GM23338 (cell line): Measurements from ENCODE around the gene PSG2. TPM values are rescaled to one million over a fixed set of nuclear protein-coding genes. Genes with fewer than 3 reads are reported as not detected.
"Not testable (repeated sequence)": the region's sequence is repeated elsewhere in the genome, so short reads cannot be mapped to it uniquely, and the experiment has no call there.

ENCODE experiments used
- ATAC-seq: fragments of 200-7000 bp; cut with Tn5 transposase; 3 replicates; pipeline ENCODE4 v1.9.1; 2020
- DNase-seq: peaks from one replicate; pipeline ENCODE4 v3.0.0-alpha.2; 2015; ENCODE audit warnings: low spot score
- H2AFZ ChIP-seq: fragments of 200-600 bp; sonication (generic); 2 replicates; pipeline ENCODE4 v1.8.0; 2016; ENCODE audit warnings: antibody characterized with exemption, mild to moderate bottlenecking, moderate library complexity
- H3F3A ChIP-seq: fragments of 200-600 bp; sonication (generic); replicated peaks from 2 replicates; pipeline ENCODE4 v1.8.0; 2017; ENCODE audit warnings: antibody characterized with exemption, mixed run types, low read depth
- H3K27ac ChIP-seq: fragments of 200-600 bp; sonication (generic); 2 replicates; pipeline ENCODE4 v1.6.1; 2016; ENCODE audit warnings: low read depth
- H3K27me3 ChIP-seq: fragments of 200-600 bp; sonication (generic); 2 replicates; pipeline ENCODE4 v1.8.0; 2016; ENCODE audit warnings: mild to moderate bottlenecking, mixed run types, moderate library complexity; ENCODE audit not compliant: insufficient read depth
- H3K36me3 ChIP-seq: fragments of 200-600 bp; sonication (generic); 2 replicates; pipeline ENCODE4 v1.8.0; 2016; ENCODE audit warnings: mild to moderate bottlenecking; ENCODE audit not compliant: insufficient read depth
- H3K4me1 ChIP-seq: fragments of 200-600 bp; sonication (generic); 2 replicates; pipeline ENCODE4 v1.8.0; 2016; ENCODE audit warnings: mild to moderate bottlenecking, moderate library complexity; ENCODE audit not compliant: insufficient read depth
- H3K4me2 ChIP-seq: fragments of 200-600 bp; sonication (generic); 2 replicates; pipeline ENCODE4 v1.7.1; 2017; ENCODE audit warnings: mixed run types
- H3K4me3 ChIP-seq: fragments of 200-600 bp; sonication (generic); 2 replicates; pipeline ENCODE4 v1.6.1; 2016; ENCODE audit warnings: mixed run types
- H3K79me2 ChIP-seq: fragments of 200-600 bp; sonication (generic); replicated peaks from 2 replicates; pipeline ENCODE4 v1.8.0; 2017; ENCODE audit warnings: mild to moderate bottlenecking; ENCODE audit not compliant: insufficient read depth
- H3K9me2 ChIP-seq: fragments of 200-600 bp; sonication (generic); 2 replicates; pipeline ENCODE4 v1.8.0; 2017; ENCODE audit not compliant: insufficient read depth
- H4K20me1 ChIP-seq: fragments of 200-600 bp; sonication (generic); replicated peaks from 2 replicates; pipeline ENCODE4 v1.8.0; 2017; ENCODE audit warnings: mild to moderate bottlenecking; ENCODE audit not compliant: insufficient read depth
- H3K27ac Mint-ChIP-seq: 2 replicates; pipeline ENCODE4 v1.8.0; 2020; ENCODE audit warnings: inconsistent platforms, mild to moderate bottlenecking, moderate library complexity, mixed read lengths
- H3K27me3 Mint-ChIP-seq: 3 replicates; pipeline ENCODE4 v1.8.0; 2022; ENCODE audit warnings: low read depth, mild to moderate bottlenecking, moderate library complexity, mixed read lengths, inconsistent platforms; ENCODE audit not compliant: insufficient read depth, poor library complexity
- H3K36me3 Mint-ChIP-seq: 3 replicates; pipeline ENCODE4 v1.8.0; 2021; ENCODE audit warnings: low read depth, mild to moderate bottlenecking, inconsistent platforms, moderate library complexity, mixed read lengths
- H3K4me1 Mint-ChIP-seq: 3 replicates; pipeline ENCODE4 v1.8.0; 2020; ENCODE audit warnings: mild to moderate bottlenecking, inconsistent platforms, mixed read lengths
- H3K4me3 Mint-ChIP-seq: 3 replicates; pipeline ENCODE4 v1.8.0; 2021; ENCODE audit warnings: moderate library complexity, mild to moderate bottlenecking, inconsistent platforms, mixed read lengths
- H3K9me3 Mint-ChIP-seq: 3 replicates; pipeline ENCODE4 v1.8.0; 2020; ENCODE audit warnings: moderate library complexity, mild to moderate bottlenecking, inconsistent platforms, mixed read lengths
- CTCF ChIP-seq, 2 experiments: fragments of 200-600 bp in 1 of 2; sonication (generic) in 1 of 2; conservative IDR thresholded peaks; 2 replicates each; pipeline versions ENCODE4 v1.5.1 to v1.6.1; 2016 to 2017; ENCODE audit warnings: antibody characterized with exemption in 2 of 2, low read depth in 2 of 2, mild to moderate bottlenecking in 2 of 2, moderate library complexity in 1 of 2
- EZH2phosphoT487 ChIP-seq: fragments of 200-600 bp; sonication (generic); IDR thresholded peaks from one replicate; pipeline ENCODE4 v1.8.1; 2018; ENCODE audit warnings: antibody characterized with exemption; ENCODE audit not compliant: unreplicated experiment
- JUNB ChIP-seq: IDR thresholded peaks from one replicate; pipeline ENCODE4 v1.6.1; 2016; ENCODE audit warnings: antibody characterized with exemption; ENCODE audit not compliant: unreplicated experiment
- polyA plus RNA-seq: library from polyadenylated mRNA; unstranded; fragments of >200 nt; fragmentation: Nextera tagmentation; extraction: Ambion mirVana; gene quantifications from 2 replicates; pipeline ENCODE4 v1.2.1, GENCODE V29; 2016
- total RNA-seq: library from RNA; depleted of rRNA; stranded (reverse); fragments of >200 nt; shearing (Covaris generic); gene quantifications from 2 replicates; pipeline ENCODE4 v1.2.3, GENCODE V29; 2014

The PSG2 gene
- total and polyA plus RNA-seq, 2 experiments from 2014 or later = not detected

GRCh38 chr19:43043492-43044180 lies 38.9 kb downstream of the PSG2 start:
- not testable (repeated sequence) for H3K27me3 ChIP-seq, H2AFZ ChIP-seq, H3K9me2 ChIP-seq, H3K27me3 Mint-ChIP-seq, H3K4me2 ChIP-seq, H3K27ac ChIP-seq, H3K4me3 Mint-ChIP-seq, H3K27ac Mint-ChIP-seq, ATAC-seq, H3K79me2 ChIP-seq, H4K20me1 ChIP-seq, DNase-seq, H3K4me1 Mint-ChIP-seq, H3K36me3 ChIP-seq, H3K4me1 ChIP-seq, H3K4me3 ChIP-seq, H3F3A ChIP-seq
- Mint-ChIP-seq H3K36me3 (peaks cover 12% of the 10 kb centered on the region; the same call in 2 of the 3 replicates), H3K9me3 (peaks cover 88% of the 10 kb centered on the region)

GRCh38 chr19:43031645-43032044 lies 50.9 kb downstream of the PSG2 start:
- DNase-seq = peak; percentile 68
- H3K4me1 ChIP-seq, H4K20me1 ChIP-seq, H3K4me2 ChIP-seq, H3F3A ChIP-seq, H3K79me2 ChIP-seq, ATAC-seq, H3K4me3 ChIP-seq, H3K27ac Mint-ChIP-seq, H3K27me3 Mint-ChIP-seq, H3K9me2 ChIP-seq, H3K36me3 ChIP-seq, H3K4me1 Mint-ChIP-seq, H3K27ac ChIP-seq, H3K27me3 ChIP-seq, H3K4me3 Mint-ChIP-seq, H2AFZ ChIP-seq: not testable (repeated sequence)
- peaks cover 96% of the 10 kb centered on the region for H3K9me3 Mint-ChIP-seq
- peak; percentile 36 to 63; a peak in 3 of 4 replicates for TF ChIP-seq CTCF (conservative IDR thresholded peaks at IDR 0.05; ENCODE audit: low read depth in 2 of 2)
- H3K36me3 Mint-ChIP-seq = peaks cover 31% of the 10 kb centered on the region

- no peak overlapping the region for H3K27ac ChIP-seq
- H3K36me3 ChIP-seq = no peaks in the 10 kb centered on the region
- no peaks in the 10 kb centered on the region for H3K9me2 ChIP-seq
- peaks cover 94% of the 10 kb centered on the region for H3K9me3 Mint-ChIP-seq
- H3K27me3 Mint-ChIP-seq = no peaks in the 10 kb centered on the region
- peak; percentile 1 for DNase-seq
- TF ChIP-seq JUNB (no peak), EZH2phosphoT487 (no peak)
- H3K79me2 ChIP-seq = no peaks in the 10 kb centered on the region
- H2AFZ ChIP-seq = no peak overlapping the region
- ATAC-seq = no peak
- H3K4me2 ChIP-seq = no peak overlapping the region
- no peaks in the 10 kb centered on the region for H3F3A ChIP-seq
- H3K4me3 ChIP-seq = no peak overlapping the region
- no peaks in the 10 kb centered on the region for H3K27me3 ChIP-seq
- no peaks in the 10 kb centered on the region for H3K4me1 Mint-ChIP-seq
- peaks cover 38% of the 10 kb centered on the region for H3K36me3 Mint-ChIP-seq
- H3K4me3 Mint-ChIP-seq = no peak overlapping the region
- no peaks in the 10 kb centered on the region for H4K20me1 ChIP-seq
- H3K4me1 ChIP-seq = no peaks in the 10 kb centered on the region
- no peak overlapping the region for H3K27ac Mint-ChIP-seq
Observed at GRCh38 chr19:43028866-43029265, 53.6 kb downstream of the PSG2 start.
